Ishikawa (cell line): ENCODE data around the gene CELSR1.

ENCODE experiments used
- CEBPB ChIP-seq: IDR thresholded peaks from 2 replicates; pipeline ENCODE4 v1.6.1; 2012
- EGR1 ChIP-seq: IDR thresholded peaks from 2 replicates; pipeline ENCODE4 v1.6.1; 2012
- EP300 ChIP-seq: IDR thresholded peaks from 2 replicates; pipeline ENCODE4 v1.6.1; 2012; ENCODE audit warnings: borderline replicate concordance
- FOXM1 ChIP-seq: IDR thresholded peaks from 2 replicates; pipeline ENCODE4 v1.6.1; 2012; ENCODE audit warnings: low read depth, borderline replicate concordance
- MAX ChIP-seq: IDR thresholded peaks from 2 replicates; pipeline ENCODE4 v1.6.1; 2012
- NFIC ChIP-seq: IDR thresholded peaks from 2 replicates; pipeline ENCODE4 v1.6.1; 2012
- REST ChIP-seq: IDR thresholded peaks from 2 replicates; pipeline ENCODE4 v1.6.1; 2012; ENCODE audit warnings: low read depth, mild to moderate bottlenecking
- TAF1 ChIP-seq: IDR thresholded peaks from 2 replicates; pipeline ENCODE4 v1.6.1; 2012; ENCODE audit warnings: low read depth, mild to moderate bottlenecking
- TEAD4 ChIP-seq: IDR thresholded peaks from 2 replicates; pipeline ENCODE4 v1.6.1; 2012
- YY1 ChIP-seq: IDR thresholded peaks from 2 replicates; pipeline ENCODE4 v1.6.1; 2012; ENCODE audit warnings: low read depth
- ZBTB7A ChIP-seq: IDR thresholded peaks from 2 replicates; pipeline ENCODE4 v1.6.1; 2012; ENCODE audit warnings: low read depth

GRCh38 chr22:46547883-46548244 is 10.4 kb upstream of the CELSR1 start:
- no peak for TF ChIP-seq TAF1
- no peak for TF ChIP-seq FOXM1
- TF ChIP-seq REST = no peak
- TF ChIP-seq TEAD4 = no peak
- TF ChIP-seq YY1 = no peak
- TF ChIP-seq EP300 = no peak
- TF ChIP-seq CEBPB = no peak
- no peak for TF ChIP-seq ZBTB7A
- no peak for TF ChIP-seq MAX
- TF ChIP-seq NFIC = no peak
- TF ChIP-seq EGR1 = no peak
